Measurements from ENCODE around the gene STIP1.

The STIP1 gene

DNA sequence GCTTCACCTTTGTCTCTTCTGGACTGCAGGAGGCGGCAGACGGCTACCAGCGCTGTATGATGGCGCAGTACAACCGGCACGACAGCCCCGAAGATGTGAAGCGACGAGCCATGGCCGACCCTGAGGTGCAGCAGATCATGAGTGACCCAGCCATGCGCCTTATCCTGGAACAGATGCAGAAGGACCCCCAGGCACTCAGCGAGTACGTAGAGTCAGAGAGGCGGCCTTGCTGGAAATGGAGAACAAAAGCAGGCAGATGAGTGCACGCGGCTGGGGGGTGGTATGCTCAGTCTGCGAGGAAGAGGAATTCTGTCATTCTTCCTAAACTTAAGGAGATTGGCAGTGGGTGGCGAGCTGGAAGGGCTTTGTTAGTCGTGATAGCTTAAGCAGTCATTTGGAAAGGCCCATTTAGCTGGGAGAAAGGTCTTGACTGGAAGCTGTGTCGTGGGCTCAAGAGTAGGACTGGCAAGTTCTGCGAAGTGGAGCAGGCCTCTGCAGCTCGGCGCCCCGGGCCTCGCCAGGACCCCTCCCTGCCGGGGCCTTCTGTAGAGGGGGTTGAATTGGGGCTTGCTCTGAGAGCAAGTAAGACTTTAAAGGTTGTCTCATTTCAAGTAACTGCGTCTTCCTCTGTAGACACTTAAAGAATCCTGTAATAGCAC is 17.6 kb downstream of the STIP1 start:
- DNase-seq: no peak

DNA sequence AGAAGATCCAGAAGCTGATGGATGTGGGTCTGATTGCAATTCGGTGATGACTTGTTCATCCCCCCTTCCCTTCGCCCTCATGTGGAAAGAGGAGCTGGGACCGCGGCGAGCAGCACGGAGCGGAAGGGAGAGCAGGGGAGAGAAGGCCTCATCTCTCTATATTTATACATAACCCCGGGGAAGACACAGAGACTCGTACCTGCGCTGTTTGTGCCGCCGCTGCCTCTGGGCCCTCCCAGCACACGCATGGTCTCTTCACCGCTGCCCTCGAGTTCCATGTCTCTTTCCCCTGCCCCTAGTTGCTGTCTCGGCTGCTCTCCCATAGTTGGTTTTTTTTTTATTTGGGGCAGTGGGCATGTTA is 18.1 kb downstream of the STIP1 start:
- no peak for DNase-seq

DNA sequence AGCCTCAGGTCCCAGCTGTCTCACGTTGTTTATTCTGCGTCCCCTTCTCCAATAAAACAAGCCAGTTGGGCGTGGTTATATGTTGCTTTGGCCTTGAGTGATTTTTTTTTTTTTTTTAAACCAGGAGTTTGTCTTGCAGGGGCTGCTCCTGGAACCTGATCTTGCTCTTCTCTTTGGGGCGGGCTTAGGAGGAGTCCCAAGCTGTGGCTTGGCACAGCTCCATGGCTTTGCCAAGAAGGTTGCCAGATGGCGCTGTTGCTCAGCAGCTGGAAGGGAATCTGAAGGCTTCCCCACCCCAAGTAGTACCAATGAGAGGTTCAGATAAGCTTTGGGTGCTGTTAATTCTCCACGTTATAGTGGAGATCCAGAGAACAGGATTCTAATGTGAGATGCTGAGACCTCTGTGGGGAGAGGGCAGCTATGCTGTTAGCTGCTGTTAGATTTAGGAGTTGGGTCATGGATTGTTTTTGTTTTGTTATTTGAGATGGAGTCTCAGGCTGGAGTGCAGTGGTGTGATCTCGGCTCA is 18.6 kb downstream of the STIP1 start:
- DNase-seq: peak; percentile 81

DNA sequence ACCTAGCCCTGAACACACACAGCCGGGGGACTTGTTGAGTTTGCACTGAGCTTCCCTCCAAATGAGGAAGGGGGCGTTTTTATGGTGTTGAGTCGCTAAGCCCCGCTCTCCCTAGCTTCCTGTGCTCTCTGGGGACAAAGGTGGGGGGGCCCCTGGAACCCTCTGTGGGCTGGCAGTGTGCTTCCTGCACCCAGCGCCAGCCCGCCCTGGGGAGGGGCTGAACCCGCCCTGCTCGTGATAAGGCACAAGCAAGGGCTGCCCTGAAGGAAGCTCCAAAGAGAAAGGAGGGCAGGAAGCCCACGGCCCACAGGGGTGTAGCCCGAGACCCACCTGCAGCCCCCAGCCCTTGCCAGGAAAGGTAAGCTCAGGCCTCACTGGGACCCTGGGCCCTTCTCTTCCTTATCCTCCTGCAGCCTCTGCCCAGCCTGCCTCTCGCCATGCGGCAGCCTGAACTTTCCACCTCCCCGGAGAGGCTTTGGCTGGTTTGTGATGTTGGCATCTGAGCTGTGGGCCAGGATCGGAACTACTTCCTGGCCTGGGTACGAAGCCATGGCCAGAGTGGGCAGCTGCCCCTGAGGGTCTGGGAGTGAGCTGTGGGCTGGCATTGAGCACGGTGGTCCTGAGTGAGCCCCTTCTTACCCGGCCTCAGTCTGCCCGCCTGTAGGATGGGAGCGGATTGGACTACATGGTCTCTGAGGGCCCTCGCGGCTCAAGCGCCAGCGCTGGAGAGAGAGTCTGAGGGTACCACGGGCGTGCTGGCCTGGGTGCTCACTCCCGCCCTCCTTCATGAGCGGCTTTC is 20.7 kb downstream of the STIP1 start, which contains the start of gene FERMT3:
FERMT3 (plus strand) TSS at position 265 of the 799 bp plus-strand sequence. CDS start 644 bp downstream, outside the sequence.
- no peak for DNase-seq

DNA sequence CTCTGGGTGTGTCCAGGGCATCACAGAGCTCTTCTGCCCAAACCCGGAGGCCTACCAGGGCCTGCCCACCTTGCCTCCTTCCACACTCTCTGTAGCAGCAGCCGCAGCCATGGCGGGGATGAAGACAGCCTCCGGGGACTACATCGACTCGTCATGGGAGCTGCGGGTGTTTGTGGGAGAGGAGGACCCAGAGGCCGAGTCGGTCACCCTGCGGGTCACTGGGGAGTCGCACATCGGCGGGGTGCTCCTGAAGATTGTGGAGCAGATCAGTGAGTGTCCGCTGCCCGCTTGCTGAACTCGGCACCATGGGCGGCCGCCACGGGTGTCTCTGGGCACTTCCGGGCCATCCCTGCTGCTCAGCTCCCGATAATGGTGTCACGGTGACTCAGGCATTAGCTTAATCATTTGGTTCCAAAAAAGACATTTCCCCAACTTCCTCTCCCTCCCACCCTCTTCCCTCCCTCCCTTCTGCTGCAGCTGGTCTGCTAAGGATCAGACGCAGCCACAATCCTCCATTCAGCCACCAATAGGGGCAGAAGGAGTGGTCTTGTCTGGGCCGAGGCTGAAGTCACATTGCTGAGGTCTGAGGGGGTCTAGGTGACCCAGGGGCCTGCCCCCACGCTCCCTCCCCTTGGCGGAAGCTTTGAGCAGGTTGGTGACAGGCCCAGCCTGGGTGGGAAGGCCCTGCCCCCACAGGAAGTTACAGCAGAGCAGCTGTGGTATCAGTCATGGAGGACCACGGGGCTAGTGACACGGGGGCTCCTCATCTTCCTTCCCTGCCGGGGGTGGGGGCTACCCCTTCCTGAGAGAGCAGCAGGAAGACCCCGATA is 21.5 kb downstream of the STIP1 start:
- no peak for DNase-seq

DNA sequence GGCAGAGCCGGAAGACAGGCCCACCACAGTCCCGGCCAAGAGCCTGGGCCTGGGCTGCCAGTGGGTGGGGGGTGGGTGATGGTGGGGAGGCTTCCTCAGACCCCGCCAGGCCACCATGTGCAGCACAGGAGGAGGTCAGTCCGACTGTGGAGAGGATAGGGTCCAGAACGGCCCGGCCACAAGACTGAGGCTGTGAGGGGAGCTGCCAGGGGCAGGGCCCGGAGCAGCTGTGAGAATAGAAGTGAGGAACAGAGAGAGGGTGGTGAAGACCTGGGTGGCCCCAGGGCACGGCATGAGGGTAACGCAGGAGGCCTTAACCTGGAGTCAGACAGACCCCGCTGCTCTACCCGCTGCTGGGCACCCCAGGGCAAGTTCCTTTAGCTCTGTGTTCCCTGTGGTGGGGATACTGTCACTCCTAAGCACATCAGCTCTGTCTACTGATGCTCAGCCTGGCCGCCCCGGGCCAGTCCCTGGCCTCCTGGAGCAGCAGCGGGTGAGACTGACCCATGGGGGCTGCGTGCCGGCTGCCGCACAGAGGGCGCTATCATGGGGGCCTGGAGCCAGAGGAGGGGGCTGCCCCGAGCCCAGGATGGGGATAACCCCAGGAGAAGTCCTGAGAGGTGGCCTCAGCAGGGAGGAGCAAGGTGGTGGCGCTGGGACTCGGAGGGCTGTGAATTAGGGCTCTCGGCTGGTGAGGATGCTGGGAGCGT is 22.3 kb downstream of the STIP1 start:
- no peak for DNase-seq

DNA sequence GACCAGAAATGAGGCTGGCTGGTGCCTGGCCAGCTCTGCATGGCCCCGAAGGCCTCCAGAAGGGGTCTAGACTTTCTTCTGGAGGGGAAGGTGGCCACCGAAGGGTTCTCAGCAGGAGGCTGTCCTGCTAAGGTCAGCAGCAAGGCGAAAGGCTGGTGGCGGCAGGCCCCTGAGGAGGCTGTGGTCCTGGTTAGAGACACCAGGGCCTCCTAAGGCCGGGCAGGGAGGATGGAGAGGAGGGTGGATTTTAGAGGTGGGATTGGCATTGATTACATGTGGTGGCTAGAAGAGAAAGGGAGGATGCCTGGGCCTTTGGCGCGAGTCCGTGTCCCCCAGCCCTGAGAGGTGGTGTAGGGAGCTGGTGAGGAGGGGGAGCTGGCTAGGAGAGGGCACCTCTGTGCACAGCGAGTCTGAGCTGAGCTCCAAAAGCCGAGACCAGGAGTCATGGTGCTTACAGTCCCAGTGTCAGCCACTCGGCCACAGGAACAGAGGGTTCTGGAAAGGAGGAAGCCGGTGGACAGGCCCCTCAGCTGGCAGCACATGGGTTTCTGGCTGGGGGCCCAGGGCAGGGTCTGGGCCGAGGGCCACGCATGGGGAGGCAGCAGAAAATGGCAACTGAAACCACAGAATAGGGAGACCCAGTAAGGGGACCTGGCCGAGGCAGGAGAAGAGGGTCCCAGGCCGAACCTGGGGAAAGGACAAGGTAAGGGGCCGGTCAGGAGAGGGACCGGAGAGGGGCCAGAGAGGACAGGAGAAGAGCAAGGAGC is 23.0 kb downstream of the STIP1 start:
- DNase-seq: no peak

DNA sequence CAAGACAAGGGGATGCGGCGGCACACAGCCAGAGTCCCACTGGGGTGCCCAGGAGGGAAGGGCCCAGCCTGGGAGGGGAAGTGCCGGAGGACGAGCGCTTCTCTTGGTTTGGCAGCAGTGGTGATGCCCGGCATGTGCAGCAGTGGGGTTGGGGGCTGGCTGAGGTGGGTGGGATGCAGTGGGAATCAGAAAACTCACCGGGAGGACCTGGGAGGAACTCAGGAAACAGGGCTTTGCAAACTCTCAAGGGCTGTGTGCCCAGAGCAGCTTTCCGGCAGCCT is 23.5 kb downstream of the STIP1 start:
- no peak for DNase-seq

DNA sequence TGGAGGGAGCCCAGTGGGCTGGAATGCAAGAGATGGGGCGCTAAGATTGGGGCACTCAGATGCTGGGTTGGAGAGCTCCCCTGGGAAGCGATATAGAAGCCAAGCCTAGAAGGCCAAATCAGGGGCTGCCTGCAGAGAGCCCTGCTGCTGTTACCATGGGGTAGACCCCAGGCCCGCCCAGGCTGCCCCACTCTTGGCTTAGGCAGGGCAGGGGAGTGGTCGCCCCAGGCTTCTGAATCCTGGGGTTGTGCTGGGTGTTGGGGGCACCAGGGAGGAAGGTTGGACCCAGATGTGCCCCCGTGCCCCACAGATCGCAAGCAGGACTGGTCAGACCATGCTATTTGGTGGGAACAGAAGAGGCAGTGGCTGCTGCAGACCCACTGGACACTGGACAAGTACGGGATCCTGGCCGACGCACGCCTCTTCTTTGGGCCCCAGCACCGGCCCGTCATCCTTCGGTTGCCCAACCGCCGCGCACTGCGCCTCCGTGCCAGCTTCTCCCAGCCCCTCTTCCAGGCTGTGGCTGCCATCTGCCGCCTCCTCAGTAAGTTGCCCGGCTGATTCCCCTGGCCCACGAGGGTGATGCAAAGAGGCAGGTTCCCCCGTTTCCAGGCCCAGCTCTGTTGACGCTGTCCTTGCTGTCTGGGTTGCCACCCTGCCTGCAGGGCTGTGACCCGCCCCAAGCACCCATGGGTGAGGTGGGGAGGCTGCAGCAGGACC is 24.5 kb downstream of the STIP1 start:
- no peak for DNase-seq

DNA sequence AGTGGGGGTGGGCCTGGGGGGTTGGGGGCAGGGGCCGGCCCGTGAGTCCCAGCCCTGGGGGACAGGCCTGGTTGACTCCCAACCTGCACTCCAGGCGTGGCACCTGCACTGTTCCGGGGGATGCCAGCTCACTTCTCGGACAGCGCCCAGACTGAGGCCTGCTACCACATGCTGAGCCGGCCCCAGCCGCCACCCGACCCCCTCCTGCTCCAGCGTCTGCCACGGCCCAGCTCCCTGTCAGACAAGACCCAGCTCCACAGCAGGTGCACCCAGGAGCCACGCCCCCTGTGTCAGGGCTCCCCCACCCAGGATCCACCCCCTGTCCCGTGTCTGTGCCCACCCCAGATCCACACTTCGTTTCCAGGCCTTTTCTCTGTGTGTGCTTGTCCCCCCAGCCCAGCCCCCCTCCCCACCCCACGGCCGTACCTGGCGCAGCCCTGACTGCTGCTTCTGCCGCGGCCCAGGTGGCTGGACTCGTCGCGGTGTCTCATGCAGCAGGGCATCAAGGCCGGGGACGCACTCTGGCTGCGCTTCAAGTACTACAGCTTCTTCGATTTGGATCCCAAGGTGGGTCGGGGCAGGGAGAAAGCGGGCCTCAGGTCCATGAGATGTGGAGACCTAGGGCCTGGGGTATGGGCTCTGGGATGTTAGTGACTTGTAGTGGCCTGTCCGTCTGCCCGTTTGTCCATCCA is 25.4 kb downstream of the STIP1 start:
- no peak for DNase-seq

DNA sequence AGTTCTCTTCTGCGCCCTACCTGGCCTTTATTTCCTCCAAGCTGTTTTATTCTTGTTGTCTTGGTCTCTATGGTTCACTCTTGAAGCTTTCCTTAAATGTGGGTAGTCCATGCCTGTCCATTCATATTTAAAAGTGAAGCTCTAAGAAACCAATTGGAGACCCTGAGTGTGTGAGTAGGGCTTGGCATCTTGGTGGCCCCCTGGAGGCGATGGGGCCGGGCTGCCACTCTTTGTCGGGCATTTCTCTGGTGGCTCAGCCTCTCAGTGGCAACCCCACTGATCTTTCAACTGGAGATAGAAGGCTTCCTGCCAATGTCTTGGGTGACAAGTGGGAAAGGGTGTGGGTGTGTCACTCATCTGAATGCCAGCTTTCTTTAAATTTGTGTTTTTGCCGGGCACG is 30.9 kb downstream of the STIP1 start:
- no peak for DNase-seq

DNA sequence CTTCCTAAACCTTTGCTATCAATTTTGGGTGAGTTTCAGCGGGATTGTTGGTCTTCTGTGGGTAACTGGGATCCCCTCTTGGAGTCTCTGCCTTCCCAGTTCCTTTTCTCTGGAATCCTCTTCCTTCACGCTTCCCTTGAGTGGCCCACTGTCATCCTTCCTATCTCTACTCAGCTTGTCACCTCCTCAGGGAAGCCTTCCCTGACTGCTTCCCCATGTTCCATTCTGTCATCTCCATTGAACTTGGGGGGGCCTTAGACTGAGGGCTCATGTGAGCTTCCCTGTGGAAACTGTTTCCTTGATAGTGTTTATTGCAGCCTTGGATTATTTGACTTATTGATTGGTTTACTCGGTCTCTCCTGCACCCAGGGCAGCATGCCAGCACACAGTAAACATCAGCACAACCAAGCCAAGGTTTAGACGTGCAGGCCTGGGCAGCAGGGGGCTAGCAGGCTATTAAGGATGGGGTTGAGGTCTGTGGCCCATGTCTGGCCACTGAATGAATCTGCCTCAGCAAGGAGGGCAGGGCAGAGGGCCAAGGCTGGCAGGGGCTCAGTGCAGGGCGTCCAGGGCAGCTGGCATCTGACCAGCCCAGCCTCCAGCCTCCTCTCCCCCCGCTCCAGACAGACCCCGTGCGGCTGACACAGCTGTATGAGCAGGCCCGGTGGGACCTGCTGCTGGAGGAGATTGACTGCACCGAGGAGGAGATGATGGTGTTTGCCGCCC is 32.8 kb downstream of the STIP1 start:
- peak; percentile 77 for DNase-seq

DNA sequence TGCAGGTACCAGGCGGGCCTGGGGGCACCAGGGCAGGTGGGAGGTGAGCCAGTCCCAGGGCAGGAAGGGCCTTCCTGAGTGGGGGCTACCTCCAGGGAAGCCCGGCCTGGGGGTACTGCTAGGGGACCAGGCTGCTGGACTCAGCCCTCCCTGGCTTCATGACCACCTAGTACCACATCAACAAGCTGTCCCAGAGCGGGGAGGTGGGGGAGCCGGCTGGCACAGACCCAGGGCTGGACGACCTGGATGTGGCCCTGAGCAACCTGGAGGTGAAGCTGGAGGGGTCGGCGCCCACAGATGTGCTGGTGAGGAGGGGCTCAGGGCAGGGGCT is 33.3 kb downstream of the STIP1 start:
- no peak for DNase-seq

DNA sequence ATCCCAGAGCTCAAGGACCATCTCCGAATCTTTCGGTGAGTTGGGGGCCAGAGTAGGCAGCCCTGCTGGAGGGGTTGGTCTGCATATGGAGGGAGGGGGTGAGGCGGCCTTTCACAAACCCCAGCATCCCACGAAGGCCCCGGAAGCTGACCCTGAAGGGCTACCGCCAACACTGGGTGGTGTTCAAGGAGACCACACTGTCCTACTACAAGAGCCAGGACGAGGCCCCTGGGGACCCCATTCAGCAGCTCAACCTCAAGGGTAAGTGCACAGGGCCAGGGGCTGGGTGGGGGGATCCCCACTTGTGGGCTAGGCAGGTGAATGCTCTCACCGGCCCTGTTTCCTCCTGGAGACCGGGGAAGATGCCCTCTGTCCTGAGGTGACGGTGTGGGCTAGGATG is 33.8 kb downstream of the STIP1 start:
- DNase-seq: no peak

DNA sequence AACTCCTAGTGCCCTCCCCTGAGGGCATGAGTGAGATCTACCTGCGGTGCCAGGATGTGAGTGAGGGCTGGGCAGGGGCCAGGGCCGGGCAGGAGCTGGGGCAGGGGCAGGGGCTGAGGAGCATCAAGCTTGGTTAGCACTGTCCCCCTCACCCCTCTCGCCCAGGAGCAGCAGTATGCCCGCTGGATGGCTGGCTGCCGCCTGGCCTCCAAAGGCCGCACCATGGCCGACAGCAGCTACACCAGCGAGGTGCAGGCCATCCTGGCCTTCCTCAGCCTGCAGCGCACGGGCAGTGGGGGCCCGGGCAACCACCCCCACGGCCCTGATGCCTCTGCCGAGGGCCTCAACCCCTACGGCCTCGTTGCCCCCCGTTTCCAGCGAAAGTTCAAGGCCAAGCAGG is 34.3 kb downstream of the STIP1 start:
- no peak for DNase-seq

DNA sequence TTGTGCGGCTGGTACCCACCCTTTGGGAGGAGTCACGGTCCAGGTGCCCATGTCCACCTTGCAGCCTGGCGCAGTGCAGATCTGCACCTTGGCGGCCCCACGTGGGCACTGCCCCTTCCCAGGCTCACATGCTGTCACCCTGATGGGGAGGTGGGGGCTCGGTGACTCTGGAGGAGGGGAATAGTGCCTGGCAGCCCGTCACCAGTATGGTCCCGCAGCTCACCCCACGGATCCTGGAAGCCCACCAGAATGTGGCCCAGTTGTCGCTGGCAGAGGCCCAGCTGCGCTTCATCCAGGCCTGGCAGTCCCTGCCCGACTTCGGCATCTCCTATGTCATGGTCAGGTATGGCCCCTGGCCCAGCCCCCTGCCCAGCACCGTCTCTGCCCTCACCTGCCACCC is 34.8 kb downstream of the STIP1 start:
- DNase-seq: no peak

DNA sequence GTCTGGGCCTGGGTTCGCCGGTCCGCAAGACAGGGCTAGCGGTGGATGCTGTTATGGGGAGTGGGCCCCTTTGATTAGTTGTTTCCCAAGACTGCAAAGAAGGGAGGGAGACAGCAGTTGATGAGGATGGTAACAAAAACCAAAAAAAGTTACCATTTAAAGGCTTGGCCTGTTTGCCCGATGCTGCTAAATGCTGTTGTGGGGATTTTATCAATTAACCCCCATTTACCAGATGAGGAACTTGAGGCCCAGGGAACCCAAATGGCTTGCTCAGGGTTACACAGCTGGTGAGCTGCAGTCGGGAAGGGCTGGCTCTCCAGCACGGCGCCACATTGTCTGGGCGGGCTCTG is 36.7 kb downstream of the STIP1 start:
- peak; percentile 33 for DNase-seq

DNA sequence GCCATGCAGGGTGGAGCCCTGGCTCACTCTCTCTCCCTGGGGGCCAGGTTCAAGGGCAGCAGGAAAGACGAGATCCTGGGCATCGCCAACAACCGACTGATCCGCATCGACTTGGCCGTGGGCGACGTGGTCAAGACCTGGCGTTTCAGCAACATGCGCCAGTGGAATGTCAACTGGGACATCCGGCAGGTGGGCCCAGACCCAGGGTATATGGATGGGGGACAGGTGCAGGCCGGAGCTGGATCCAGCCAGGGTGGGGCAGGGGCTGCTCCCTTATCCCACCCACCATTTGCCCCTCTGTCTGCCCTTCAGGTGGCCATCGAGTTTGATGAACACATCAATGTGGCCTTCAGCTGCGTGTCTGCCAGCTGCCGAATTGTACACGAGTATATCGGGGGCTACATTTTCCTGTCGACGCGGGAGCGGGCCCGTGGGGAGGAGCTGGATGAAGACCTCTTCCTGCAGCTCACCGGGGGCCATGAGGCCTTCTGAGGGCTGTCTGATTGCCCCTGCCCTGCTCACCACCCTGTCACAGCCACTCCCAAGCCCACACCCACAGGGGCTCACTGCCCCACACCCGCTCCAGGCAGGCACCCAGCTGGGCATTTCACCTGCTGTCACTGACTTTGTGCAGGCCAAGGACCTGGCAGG is 37.2 kb downstream of the STIP1 start:
- no peak for DNase-seq

DNA sequence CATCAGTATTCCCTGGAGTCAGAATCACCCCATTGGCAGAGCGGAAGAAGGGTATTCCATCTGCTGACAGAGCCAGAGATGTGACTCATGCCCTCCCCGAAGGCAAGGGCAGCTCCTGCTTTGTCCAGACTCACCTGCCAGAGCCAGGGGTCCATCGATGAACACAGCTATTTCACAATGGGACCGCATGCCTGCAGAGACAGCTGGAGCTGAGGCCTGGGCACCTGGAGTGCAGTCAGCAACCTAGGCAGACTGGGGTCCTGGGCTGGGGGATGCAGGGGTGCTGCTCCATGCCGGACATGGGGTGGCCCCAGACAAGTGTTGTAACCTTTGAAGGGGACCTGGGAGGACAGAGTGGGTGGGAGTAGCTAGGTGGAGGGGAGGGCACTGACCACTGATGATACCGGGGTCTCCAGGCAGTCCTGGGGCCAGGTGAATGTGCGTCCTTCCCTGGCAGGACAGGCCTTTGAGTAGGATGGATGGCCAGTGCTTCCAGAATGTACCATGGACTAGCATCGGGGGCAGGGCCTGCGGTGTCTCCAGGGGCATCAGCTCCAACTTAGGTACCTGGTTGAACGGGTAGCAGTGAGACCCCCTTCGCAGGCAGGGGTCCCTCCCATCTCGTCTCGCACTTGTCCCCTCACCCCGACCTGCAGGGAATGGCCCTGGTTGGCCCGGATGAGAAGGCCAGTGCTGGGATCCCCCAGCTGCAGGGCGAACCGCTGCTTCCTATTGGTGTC is 38.4 kb downstream of the STIP1 start:
- DNase-seq: no peak
